GM12801 (cell line): Measurements from ENCODE around the gene PDE7B.

Experiments used
- TF ChIP-seq, protein P1 (sequence below): IDR thresholded peaks from one replicate; pipeline ENCODE4 v1.5.1; 2011; ENCODE audit warnings: control low read depth; ENCODE audit not compliant: insufficient read length; ENCODE audit errors: extremely low read depth

The PDE7B gene

DNA sequence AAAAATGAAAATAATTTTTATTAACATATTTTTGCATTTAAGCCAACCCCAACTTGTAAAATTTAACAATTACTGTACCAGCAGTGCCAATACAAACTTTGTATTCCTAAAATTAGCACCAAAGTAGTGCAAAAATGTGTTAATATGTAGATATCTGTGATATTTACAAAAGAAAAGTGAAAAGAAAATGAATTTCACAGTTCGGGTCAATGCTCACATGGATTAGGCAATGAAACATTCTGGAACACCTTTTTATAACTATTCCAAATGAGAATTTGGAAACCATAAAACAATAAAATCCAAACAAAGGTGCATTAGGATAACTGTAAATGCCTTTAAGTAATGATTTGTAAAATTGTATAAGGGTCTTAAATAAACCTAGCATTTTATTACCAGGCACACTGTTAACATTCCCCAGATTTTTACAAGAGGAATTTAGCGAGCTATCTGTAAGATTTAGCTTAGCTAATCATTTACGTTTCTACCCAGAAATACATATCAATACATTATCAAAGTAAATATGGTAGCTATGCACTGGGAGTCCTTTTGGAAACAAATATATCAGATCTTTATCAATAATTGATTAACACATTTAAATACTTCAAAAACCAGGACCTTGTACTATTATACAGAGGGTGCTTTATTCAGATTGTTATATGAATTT is 286.4 kb downstream of the PDE7B start:
- TF ChIP-seq, protein P1, sequence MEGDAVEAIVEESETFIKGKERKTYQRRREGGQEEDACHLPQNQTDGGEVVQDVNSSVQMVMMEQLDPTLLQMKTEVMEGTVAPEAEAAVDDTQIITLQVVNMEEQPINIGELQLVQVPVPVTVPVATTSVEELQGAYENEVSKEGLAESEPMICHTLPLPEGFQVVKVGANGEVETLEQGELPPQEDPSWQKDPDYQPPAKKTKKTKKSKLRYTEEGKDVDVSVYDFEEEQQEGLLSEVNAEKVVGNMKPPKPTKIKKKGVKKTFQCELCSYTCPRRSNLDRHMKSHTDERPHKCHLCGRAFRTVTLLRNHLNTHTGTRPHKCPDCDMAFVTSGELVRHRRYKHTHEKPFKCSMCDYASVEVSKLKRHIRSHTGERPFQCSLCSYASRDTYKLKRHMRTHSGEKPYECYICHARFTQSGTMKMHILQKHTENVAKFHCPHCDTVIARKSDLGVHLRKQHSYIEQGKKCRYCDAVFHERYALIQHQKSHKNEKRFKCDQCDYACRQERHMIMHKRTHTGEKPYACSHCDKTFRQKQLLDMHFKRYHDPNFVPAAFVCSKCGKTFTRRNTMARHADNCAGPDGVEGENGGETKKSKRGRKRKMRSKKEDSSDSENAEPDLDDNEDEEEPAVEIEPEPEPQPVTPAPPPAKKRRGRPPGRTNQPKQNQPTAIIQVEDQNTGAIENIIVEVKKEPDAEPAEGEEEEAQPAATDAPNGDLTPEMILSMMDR = no peak

DNA sequence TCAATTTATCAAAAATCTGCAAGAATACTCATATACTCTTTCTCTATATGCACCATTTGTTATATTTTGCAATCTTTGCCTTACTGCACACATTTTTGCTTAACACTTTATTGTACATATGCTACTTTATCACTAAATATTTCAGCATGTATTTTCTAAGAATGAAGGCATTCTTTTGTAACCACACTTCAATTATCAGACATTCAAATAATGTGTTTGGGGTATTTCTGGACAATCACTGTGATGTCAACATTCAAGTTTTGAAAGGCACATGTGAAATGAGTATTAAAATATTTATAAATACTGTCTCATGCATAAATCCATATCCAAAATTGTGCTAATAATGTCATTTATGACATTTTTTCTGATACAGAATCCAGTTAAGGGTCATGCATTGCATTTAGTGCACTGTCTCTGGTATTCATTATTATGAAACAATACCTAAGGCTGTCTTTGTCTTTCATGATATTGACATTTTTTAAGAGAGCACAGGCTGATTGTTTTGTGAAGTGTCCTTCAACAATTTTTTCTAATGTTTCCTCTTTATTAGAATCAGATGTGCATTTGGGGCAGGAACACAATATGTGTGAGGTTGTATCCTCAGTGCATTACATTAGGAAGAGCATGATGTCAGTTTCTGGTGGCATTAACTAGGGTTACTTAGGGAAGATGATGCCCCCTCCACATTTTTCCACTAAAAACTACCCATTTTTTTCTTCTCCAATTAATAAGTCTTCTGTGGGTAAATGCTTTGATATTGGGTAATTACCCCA is 292.9 kb downstream of the PDE7B start:
- TF ChIP-seq, protein P1 = no peak

DNA sequence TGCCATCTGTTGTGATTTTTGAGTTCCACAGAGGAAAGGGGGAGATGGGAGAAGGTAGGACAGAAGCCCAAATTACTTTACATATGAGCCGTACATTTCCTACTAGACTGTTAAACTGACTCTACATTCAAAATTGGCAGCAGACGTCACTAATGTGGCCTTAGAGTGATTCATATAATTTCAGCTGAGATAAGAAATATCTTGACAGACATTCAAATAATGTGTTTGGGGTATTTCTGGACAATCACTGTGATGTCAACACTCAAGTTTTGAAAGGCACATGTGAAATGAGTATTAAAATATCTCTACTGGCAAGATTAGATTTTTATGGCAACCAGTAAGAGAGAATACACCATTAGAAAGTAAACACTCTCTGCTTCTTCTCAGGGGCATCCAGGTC is 294.6 kb downstream of the PDE7B start:
- TF ChIP-seq, protein P1 = no peak

DNA sequence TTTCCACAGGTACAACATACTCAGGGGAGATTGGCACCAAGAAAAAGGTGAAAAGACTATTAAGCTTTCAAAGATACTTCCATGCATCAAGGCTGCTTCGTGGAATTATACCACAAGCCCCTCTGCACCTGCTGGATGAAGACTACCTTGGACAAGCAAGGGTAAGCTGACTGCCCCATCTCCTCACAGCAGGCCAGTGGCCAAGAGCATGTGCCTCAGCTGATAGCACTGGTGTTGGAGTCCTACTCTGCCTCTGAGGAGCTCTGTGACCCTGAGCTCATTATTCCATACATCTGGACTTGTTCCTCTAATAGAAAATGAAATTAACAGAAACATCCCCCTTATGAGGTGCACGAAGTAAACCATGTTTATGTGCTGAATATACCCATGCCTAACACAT is 295.8 kb downstream of the PDE7B start:
- TF ChIP-seq, protein P1 = no peak

DNA sequence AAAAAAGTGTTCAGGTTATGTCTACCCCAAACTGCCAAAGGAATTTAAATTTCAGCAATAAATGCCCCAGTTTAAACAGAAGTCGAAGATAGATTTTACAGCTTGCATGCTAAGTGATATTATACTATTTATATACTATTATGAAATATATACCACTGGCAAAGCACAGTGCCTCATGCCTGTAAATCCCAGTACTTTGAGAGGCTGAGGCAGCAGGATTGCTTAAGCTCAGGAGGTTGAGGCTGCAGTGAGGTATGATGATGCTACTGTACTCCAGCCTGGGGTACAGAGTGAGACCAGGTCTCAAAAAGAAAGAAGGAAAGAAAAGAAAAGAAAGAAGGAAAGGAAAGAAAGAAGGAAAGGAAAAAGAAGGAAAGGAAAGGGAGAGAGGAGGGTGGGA is 296.6 kb downstream of the PDE7B start:
- TF ChIP-seq, protein P1 = no peak

DNA sequence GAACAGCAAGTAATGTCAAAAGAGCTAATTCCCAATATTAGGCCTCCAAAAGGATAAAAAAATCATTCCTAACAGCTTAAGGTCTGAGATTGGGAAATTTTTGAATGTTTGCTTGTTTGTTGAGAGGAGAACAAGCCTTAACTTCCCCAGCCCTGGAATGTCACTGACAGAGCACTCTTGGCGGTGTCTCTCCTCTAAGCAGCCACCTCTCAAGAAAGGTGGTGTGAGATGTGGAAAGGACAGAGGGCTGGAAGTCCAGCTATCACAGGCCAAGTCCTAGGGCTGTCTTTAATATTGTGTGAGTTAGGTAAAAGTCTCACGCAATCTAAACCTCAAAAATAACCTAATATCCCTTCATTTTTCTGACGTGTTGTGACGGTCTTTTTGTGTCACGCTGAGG is 297.0 kb downstream of the PDE7B start:
- TF ChIP-seq, protein P1 = no peak

DNA sequence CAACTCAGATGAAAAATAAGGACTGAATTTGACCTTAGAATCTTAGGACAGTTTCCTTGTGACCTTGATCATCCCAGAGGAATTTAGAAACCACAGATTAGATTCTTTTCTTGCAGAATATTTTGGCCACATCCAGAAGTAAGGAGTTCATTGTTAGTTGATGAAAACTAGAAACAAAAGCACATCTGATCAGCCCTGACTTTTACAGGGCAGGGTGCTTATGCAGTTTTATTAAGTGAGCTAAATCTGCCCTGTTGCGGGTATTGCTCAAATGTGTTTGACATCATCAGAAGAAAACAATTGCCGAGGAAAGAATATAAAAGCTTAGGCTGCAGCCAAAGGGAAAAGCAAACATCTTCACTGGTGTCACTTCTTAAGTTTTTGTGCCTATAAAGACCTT is 297.8 kb downstream of the PDE7B start:
- TF ChIP-seq, protein P1 = no peak
